Activated CD8-positive, alpha-beta T cell treated with anti-CD3 and anti-CD28 coated beads for 36 hours (primary cell): ENCODE data around the gene UROC1. TPM values are rescaled to one million over a fixed set of nuclear protein-coding genes. Genes with fewer than 3 reads are reported as not detected.

Experiments used
- ATAC-seq: fragments of 200-7000 bp; cut with Tn5 transposase; one replicate; pipeline ENCODE4 v1.10.0; 2021; ENCODE audit warnings: mild to moderate bottlenecking, moderate library complexity
- CTCF ChIA-PET: fragments of 350-600 bp; sonication (Branson Sonifier 250); formaldehyde crosslinking; loops from one replicate; lab custom pipeline; 2021; ENCODE audit warnings: antibody characterized with exemption; lab: Charles Lee
- POLR2A ChIA-PET: fragments of 350-600 bp; sonication (Branson Sonifier 250); formaldehyde crosslinking; loops from one replicate; lab custom pipeline; 2021; ENCODE audit warnings: antibody characterized with exemption; lab: Charles Lee
- DNase-seq: peaks from one replicate; pipeline ENCODE4 v3.0.0-alpha.2; 2020
- H3K27ac Mint-ChIP-seq: one replicate; pipeline ENCODE4 v1.8.0; 2021; ENCODE audit warnings: mild to moderate bottlenecking, mixed read lengths
- H3K27me3 Mint-ChIP-seq: one replicate; pipeline ENCODE4 v1.8.0; 2021; ENCODE audit warnings: mixed read lengths
- H3K36me3 Mint-ChIP-seq: one replicate; pipeline ENCODE4 v1.8.0; 2021; ENCODE audit warnings: low read depth, mixed read lengths
- H3K4me1 Mint-ChIP-seq: one replicate; pipeline ENCODE4 v1.8.0; 2021; ENCODE audit warnings: low read depth, mixed read lengths
- H3K4me3 Mint-ChIP-seq: one replicate; pipeline ENCODE4 v1.8.0; 2021; ENCODE audit warnings: mild to moderate bottlenecking, moderate library complexity, mixed read lengths
- H3K9me3 Mint-ChIP-seq: one replicate; pipeline ENCODE4 v1.8.0; 2021; ENCODE audit warnings: mixed read lengths
- CTCF ChIP-seq: fragments of 200-600 bp; IDR thresholded peaks from one replicate; pipeline ENCODE4 v1.8.0; 2022; ENCODE audit warnings: antibody characterized with exemption, mild to moderate bottlenecking
- intact Hi-C: fragments of 100-400 bp; cut with micrococcal nuclease; formaldehyde crosslinking; loops from one replicate; pipeline ENCODE4 v1.10.0; 2022
- total RNA-seq, 2 experiments: library from RNA; stranded (reverse); gene quantifications; one replicate each; pipeline ENCODE4 v1.2.3, GENCODE V29; 2021

The UROC1 gene
- not detected for total RNA-seq

GRCh38 chr3:126517291-126517951 lies at the start of gene UROC1:
TSS of gene UROC1 (minus strand) at chr3:126517773. CDS start at chr3:126517719, 54 bp downstream.
- TF ChIP-seq CTCF = no peak
- Mint-ChIP-seq H3K4me3 (no peak within 1 kb of the TSS), H3K36me3 (no peaks in the 10 kb centered on the region), H3K4me1 (no peaks in the 10 kb centered on the region), H3K27ac (no peak within 1 kb of the TSS), H3K27me3 (no peaks in the 10 kb centered on the region), H3K9me3 (no peaks in the 10 kb centered on the region)
- ATAC-seq (no peak), DNase-seq (no peak)
- ChIA-PET POLR2A (interaction anchor here (0.6 kb wide), 1 partner anchor 988 kb away, joined by 3 read pairs; no protein-coding TSS in a partner anchor), CTCF (no interaction called here)
- intact Hi-C loops = no loop called here

DNA sequence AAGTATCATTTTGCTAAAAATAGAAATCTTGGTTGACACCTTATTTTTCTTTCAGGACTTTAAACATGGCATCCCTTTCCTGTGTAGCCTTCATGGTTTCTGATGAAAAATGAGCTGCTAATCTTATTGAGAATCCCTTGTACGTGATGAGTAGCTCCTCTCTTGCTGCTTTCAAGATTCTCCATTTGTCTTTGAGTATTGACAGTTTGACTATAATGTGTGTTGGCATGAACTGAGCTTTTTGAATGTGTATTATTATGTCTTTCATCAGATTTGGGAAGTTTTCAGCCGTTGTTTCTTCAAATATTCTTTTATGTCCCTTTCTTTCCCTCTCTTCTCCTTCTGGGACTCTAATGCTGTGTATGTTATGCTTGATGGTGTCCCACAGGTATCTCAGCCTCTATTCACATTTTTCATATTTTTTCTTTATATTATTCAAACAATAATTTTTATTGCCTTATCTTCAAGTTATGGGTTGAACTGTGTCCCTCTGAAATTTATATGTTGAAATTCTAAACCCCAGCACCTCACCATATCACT lies 45.2 kb upstream of the UROC1 start:
- intact Hi-C loops = no loop called here
- Mint-ChIP-seq H3K9me3 (peaks cover 5% of the 10 kb centered on the region), H3K27ac (no peak overlapping the region), H3K4me1 (no peaks in the 10 kb centered on the region), H3K36me3 (no peaks in the 10 kb centered on the region), H3K27me3 (peaks cover 6% of the 10 kb centered on the region), H3K4me3 (no peak overlapping the region)
- ATAC-seq (no peak), DNase-seq (no peak)
- CTCF ChIA-PET = no interaction called here
- TF ChIP-seq CTCF = no peak
- POLR2A ChIA-PET = no interaction called here

- ATAC-seq (no peak), DNase-seq (no peak)
- intact Hi-C loops = no loop called here
- Mint-ChIP-seq H3K27ac (no peak within 1 kb of the TSS), H3K9me3 (peaks cover 5% of the 10 kb centered on the region), H3K27me3 (peaks cover 3% of the 10 kb centered on the region), H3K4me1 (no peaks in the 10 kb centered on the region), H3K36me3 (no peaks in the 10 kb centered on the region), H3K4me3 (no peak within 1 kb of the TSS)
- CTCF ChIA-PET = interaction anchor here (0.8 kb wide), 1 partner anchor 36 kb away, joined by 3 read pairs; no protein-coding TSS in a partner anchor
- TF ChIP-seq CTCF = no peak
- POLR2A ChIA-PET = no interaction called here
Measured at GRCh38 chr3:126558336-126559071, 40.9 kb upstream of the UROC1 start, which contains the start of gene C3orf22. TSS of gene C3orf22 (minus strand) at chr3:126558932. CDS start at chr3:126553390, 5,542 bp downstream.

DNA sequence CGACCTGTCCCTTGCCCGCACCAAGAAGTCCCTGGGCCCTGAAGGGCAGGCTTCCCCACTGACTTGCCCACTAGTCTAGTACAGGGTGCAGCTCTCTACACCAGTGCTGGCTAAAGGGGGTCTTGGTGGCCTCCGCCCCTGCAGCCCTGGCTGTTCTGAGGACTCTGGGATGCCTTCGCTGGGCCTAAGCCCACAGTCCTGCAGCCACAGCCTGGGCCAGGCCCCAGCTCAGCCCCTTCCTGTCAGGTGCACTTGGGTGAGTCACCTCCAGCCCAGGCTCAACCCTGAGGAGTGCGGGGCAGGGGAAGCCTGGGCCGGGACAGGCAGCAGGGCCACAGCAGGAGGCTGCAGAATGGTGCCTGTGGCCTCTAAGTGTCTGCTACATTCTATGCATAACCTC lies 40.2 kb upstream of the UROC1 start:
- no peak overlapping the region for H3K27ac Mint-ChIP-seq
- H3K36me3 Mint-ChIP-seq = no peaks in the 10 kb centered on the region
- peaks cover 3% of the 10 kb centered on the region for H3K9me3 Mint-ChIP-seq
- no peak for TF ChIP-seq CTCF
- ChIA-PET POLR2A (no interaction called here), CTCF (no interaction called here)
- ATAC-seq (no peak), DNase-seq (no peak)
- intact Hi-C loops = no loop called here
- H3K4me3 Mint-ChIP-seq = no peak overlapping the region
- no peaks in the 10 kb centered on the region for H3K4me1 Mint-ChIP-seq
- H3K27me3 Mint-ChIP-seq = peaks cover 2% of the 10 kb centered on the region

GRCh38 chr3:126557415-126557745 lies 39.8 kb upstream of the UROC1 start:
- Mint-ChIP-seq H3K4me3 (no peak overlapping the region), H3K27me3 (peaks cover 2% of the 10 kb centered on the region), H3K27ac (no peak overlapping the region), H3K36me3 (no peaks in the 10 kb centered on the region), H3K4me1 (no peaks in the 10 kb centered on the region), H3K9me3 (peaks cover 2% of the 10 kb centered on the region)
- ChIA-PET POLR2A (no interaction called here), CTCF (no interaction called here)
- intact Hi-C loops = no loop called here
- TF ChIP-seq CTCF = no peak
- no peak for DNase-seq
- no peak for ATAC-seq
